GM21381 (cell line): ENCODE results near the gene HDAC9.
A peak's percentile ranks its signal among the peaks of the same experiment; 100 is the strongest.

Experiments
- ATAC-seq: cut with Tn5 transposase; IDR thresholded peaks from one replicate; pipeline ENCODE4 v1.9.1; 2021; ENCODE audit warnings: mild to moderate bottlenecking, moderate library complexity; ENCODE audit not compliant: unreplicated experiment

HDAC9 gene

GRCh38 chr7:18495412-18496340 is at the start of gene HDAC9:
TSS of gene HDAC9 (plus strand) at chr7:18495749. CDS start at chr7:18496303, 554 bp downstream.
- ATAC-seq: peak; percentile 87

GRCh38 chr7:18445916-18446520 is 49.5 kb upstream of the HDAC9 start:
- ATAC-seq: no peak

GRCh38 chr7:18450019-18450418 is 45.5 kb upstream of the HDAC9 start:
- no peak for ATAC-seq

GRCh38 chr7:18455606-18456005 is 39.9 kb upstream of the HDAC9 start:
- ATAC-seq: no peak

GRCh38 chr7:18457832-18458231 is 37.7 kb upstream of the HDAC9 start:
- ATAC-seq: no peak

GRCh38 chr7:18458830-18459229 is 36.7 kb upstream of the HDAC9 start:
- no peak for ATAC-seq

- ATAC-seq: no peak
Observed at GRCh38 chr7:18459484-18460245, 35.9 kb upstream of the HDAC9 start.

GRCh38 chr7:18461785-18462467 is 33.6 kb upstream of the HDAC9 start:
- no peak for ATAC-seq

GRCh38 chr7:18464830-18465229 is 30.7 kb upstream of the HDAC9 start:
- ATAC-seq: no peak

- no peak for ATAC-seq
Observed at GRCh38 chr7:18467011-18467410, 28.5 kb upstream of the HDAC9 start.

- no peak for ATAC-seq
Observed at GRCh38 chr7:18468795-18469194, 26.8 kb upstream of the HDAC9 start.

- ATAC-seq: no peak
Observed at GRCh38 chr7:18469316-18469715, 26.2 kb upstream of the HDAC9 start.

GRCh38 chr7:18471476-18472160 is 23.9 kb upstream of the HDAC9 start:
- no peak for ATAC-seq

- no peak for ATAC-seq
Observed at GRCh38 chr7:18472161-18472483, 23.4 kb upstream of the HDAC9 start.

- ATAC-seq: no peak
Observed at GRCh38 chr7:18473119-18473518, 22.4 kb upstream of the HDAC9 start.

GRCh38 chr7:18474944-18475343 is 20.6 kb upstream of the HDAC9 start:
- ATAC-seq: no peak

GRCh38 chr7:18475488-18475887 is 20.1 kb upstream of the HDAC9 start:
- no peak for ATAC-seq

GRCh38 chr7:18481776-18482175 is 13.8 kb upstream of the HDAC9 start:
- no peak for ATAC-seq

- no peak for ATAC-seq
Observed at GRCh38 chr7:18488049-18488448, 7.5 kb upstream of the HDAC9 start.

- no peak for ATAC-seq
Observed at GRCh38 chr7:18489624-18490023, 5.9 kb upstream of the HDAC9 start.

GRCh38 chr7:18491871-18492270 is 3.7 kb upstream of the HDAC9 start:
- ATAC-seq: no peak
